Heart left ventricle (tissue), 16 donors: Measurements from ENCODE around the gene PDZD7. TPM values are rescaled to one million over a fixed set of nuclear protein-coding genes. Genes with fewer than 3 reads are reported as not detected.
A peak's percentile ranks its signal among the peaks of the same experiment; 100 is the strongest.

Experiments used
- ATAC-seq, 4 donors: fragments of 200-7000 bp; cut with Tn5 transposase; one replicate each; pipeline ENCODE4 v1.9.1; 2020 to 2022; ENCODE audit warnings: moderate library complexity in 4 of 4, mild to moderate bottlenecking in 3 of 4, moderate number of reproducible peaks in 1 of 4
- DNase-seq, 5 donors: peaks; one replicate each; pipeline ENCODE4 v3.0.0-alpha.2; 2020
- H3K27ac ChIP-seq, 12 donors: fragments of 200-600 bp; sonication (generic) in 4 of 12; one replicate each; pipeline versions ENCODE4 v1.5.0 to v1.8.0; 2016 to 2022; ENCODE audit warnings: mild to moderate bottlenecking in 2 of 12
- H3K27me3 ChIP-seq, 9 donors: fragments of 200-600 bp; sonication (generic) in 2 of 9; one replicate each; pipeline versions ENCODE4 v1.5.1 to v1.8.0; 2016 to 2022; ENCODE audit warnings: mild to moderate bottlenecking in 3 of 9
- H3K36me3 ChIP-seq, 9 donors: fragments of 200-600 bp; sonication (generic) in 2 of 9; one replicate each; pipeline versions ENCODE4 v1.5.0 to v1.8.0; 2018 to 2022; ENCODE audit warnings: mild to moderate bottlenecking in 2 of 9
- H3K4me1 ChIP-seq, 12 donors: fragments of 200-600 bp; sonication (generic) in 4 of 12; one replicate each; pipeline versions ENCODE4 v1.5.0 to v1.8.0; 2016 to 2022; ENCODE audit warnings: mild to moderate bottlenecking in 3 of 12
- H3K4me3 ChIP-seq, 12 donors: fragments of 200-600 bp; sonication (generic) in 4 of 12; one replicate each; pipeline versions ENCODE4 v1.5.0 to v1.8.0; 2017 to 2022; ENCODE audit warnings: mild to moderate bottlenecking in 9 of 12, moderate library complexity in 4 of 12
- H3K9me3 ChIP-seq, 12 donors: fragments of 200-600 bp; sonication (generic) in 4 of 12; one replicate each; pipeline versions ENCODE4 v1.5.0 to v1.8.0; 2016 to 2022; ENCODE audit warnings: mild to moderate bottlenecking in 1 of 12
- CTCF ChIP-seq, 12 donors: fragments of 200-600 bp; sonication (generic) in 4 of 12; IDR thresholded peaks; one replicate each; pipeline versions ENCODE4 v1.5.0 to v1.8.0; 2018 to 2022; ENCODE audit warnings: antibody characterized with exemption in 12 of 12, mild to moderate bottlenecking in 5 of 12
- POLR2A ChIP-seq, 2 donors: fragments of 450-650 bp; IDR thresholded peaks; one replicate each; pipeline ENCODE4 v1.6.1; 2017; ENCODE audit warnings: antibody characterized with exemption in 2 of 2, mild to moderate bottlenecking in 2 of 2, moderate library complexity in 2 of 2
- WGBS, 4 donors: extraction: QIAGEN DNeasy Blood & Tissue Kit in 2 of 4; methylation state at CpG; one replicate each; pipeline versions ENCODE4 v1.1.5 to v1.1.7; 2013 to 2018; 5-methylcytosine and 5-hydroxymethylcytosine counted together
- intact Hi-C, 10 donors: fragments of 100-400 bp; cut with DNase I; formaldehyde crosslinking; loops; one replicate each; pipeline versions ENCODE4 v1.11.1 to v1.14.2; 2022
- polyA plus RNA-seq, 2 donors: library from polyadenylated mRNA; stranded (reverse); fragments of 200-250 nt; gene quantifications; one replicate each; pipeline ENCODE4 v1.2.3, GENCODE V29; 2013
- total RNA-seq, 9 donors: library from RNA; depleted of rRNA in 2 of 9; stranded (reverse); fragments of >200 nt in 2 of 9; fragmentation: NEBNext Ultra II Directional in 3 of 9; extraction: Animal tissue kit (Norgen Biotek cat#: 25700) in 3 of 9; gene quantifications; one replicate each; pipeline versions ENCODE4 v1.1.0 to v1.2.4, GENCODE V29; 2016 to 2023
- donor health status: ischemic (EF 13 %, LVEDD 7.1; RV severe dilation, severe dysfunction).
- donor health status: healthy with polysubstance abuse.
- donor health status: DM: no; HTN: yes; CAD: no.
- donor health status: DM: no; HTN: no; CAD: no.
- donor health status: ischemic (EF 25% LVEDD 6.9; RV normal size, moderate dysfunction).
- donor health status: ischemic (EF 25% LVEDD 5.7; RV mildly dilated, moderate dysfunction).
- donor health status: healthy.
- donor health status: DM: yes; HTN: yes; CAD: no.
- donor health status: ischemic (EF 35%, LVEDD 5.7; RV mildly dilated, moderate dysfunction).
- donor health status: nonischemic (EF 11% LVEDD 7.7; RV severe dilation, severe dysfunction).
- donor health status: DM: yes; HTN: yes; CAD: no.
- donor health status: PGD.
- donor health status: ischemic (EF 29% LVEDD 5.4; RV normal size, mild dysfunction).
- donor health status: nonischemic (EF 23%, LVEDD 6.1; RV moderate dilation, normal function).

Gene PDZD7
- total and polyA plus RNA-seq, 11 donors, result 0.09 to 0.97 (median 0.30) TPM; not detected in 1

GRCh38 chr10:101007099-101007711 is 23.7 kb downstream of the PDZD7 start:
- Histone ChIP-seq H3K9me3 (no peaks in the 10 kb centered on the region), H3K36me3 (peaks cover 6 to 52% (median 50%) of the 10 kb centered on the region in 9 donors), H3K27ac (peak overlapping the region; percentile 11 to 100 (median 58)), H3K4me3 (no peak overlapping the region), H3K4me1 (peaks cover 1 to 68% (median 46%) of the 10 kb centered on the region in 12 donors), H3K27me3 (no peaks in the 10 kb centered on the region)
- TF ChIP-seq CTCF (IDR thresholded peaks at IDR 0.05) (no peak), POLR2A (IDR thresholded peaks at IDR 0.05) (no peak)
- intact Hi-C loops, result no loop called here
- DNase-seq (peak in 3 of 5 donors; percentile 51 to 67 (median 59)), ATAC-seq (peak in 3 of 4 donors; percentile 5 to 57 (median 33))
- 50 to 57% (median 55%) methylated on average over 8 to 11 of the region's 11 CpGs for WGBS, 4 donors

GRCh38 chr10:101006593-101007098 is 24.3 kb downstream of the PDZD7 start:
- intact Hi-C loops, result no loop called here
- H3K9me3 ChIP-seq, result no peaks in the 10 kb centered on the region
- peaks cover 7 to 70% (median 48%) of the 10 kb centered on the region in 12 donors for H3K4me1 ChIP-seq
- H3K27me3 ChIP-seq, result no peaks in the 10 kb centered on the region
- WGBS, 4 donors, result 68 to 79% (median 77%) methylated on average over 23 to 33 of the region's 33 CpGs
- H3K36me3 ChIP-seq, result peaks cover 6 to 52% (median 50%) of the 10 kb centered on the region in 9 donors
- DNase-seq (peak in 2 of 5 donors; percentile 55 to 63), ATAC-seq (peak in 1 of 4 donors; percentile 36)
- peak overlapping the region; percentile 11 to 100 (median 58) for H3K27ac ChIP-seq
- H3K4me3 ChIP-seq, result no peak overlapping the region
- TF ChIP-seq CTCF (IDR thresholded peaks at IDR 0.05), result no peak

DNA sequence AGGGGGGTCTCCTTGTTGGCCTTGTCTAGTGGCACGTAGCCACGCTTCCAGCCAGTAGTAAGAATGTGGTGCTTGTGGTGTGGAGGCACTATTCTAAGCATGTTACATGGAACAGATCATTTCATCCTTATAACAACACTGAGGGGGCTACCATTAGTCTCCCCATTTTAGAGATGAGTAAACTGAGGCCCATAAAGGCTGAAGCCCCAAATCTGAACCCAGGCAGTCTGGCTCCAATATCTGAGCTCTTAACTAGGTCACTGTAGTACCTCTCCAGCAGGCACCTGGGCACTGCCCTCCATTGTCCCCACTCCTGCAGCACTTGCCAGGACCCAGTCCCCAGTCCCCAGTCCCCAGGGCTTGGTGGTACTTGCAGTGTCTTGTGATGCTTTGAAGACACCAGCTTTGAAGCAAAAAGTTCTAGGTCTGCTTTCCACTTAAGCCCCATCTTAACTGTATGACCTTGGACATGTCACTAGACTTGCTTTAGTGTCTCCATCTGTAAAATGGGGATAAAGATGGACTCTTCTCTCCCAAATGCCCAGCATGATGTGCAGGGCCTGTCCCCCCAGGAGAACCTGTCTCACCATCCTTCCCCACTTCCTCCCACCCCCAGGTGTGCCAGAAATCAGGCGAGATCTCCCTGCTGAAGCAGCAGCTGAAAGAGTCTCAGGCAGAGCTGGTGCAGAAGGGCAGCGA is 24.9 kb downstream of the PDZD7 start:
- H3K9me3 ChIP-seq, result no peaks in the 10 kb centered on the region
- no peaks in the 10 kb centered on the region for H3K27me3 ChIP-seq
- DNase-seq (no peak), ATAC-seq (no peak)
- H3K36me3 ChIP-seq, result peaks cover 6 to 52% (median 50%) of the 10 kb centered on the region in 9 donors
- TF ChIP-seq CTCF (IDR thresholded peaks at IDR 0.05), result no peak
- no peak for TF ChIP-seq POLR2A (IDR thresholded peaks at IDR 0.05)
- no peak overlapping the region for H3K4me3 ChIP-seq
- peak overlapping the region in 9 of 12 donors; percentile 11 to 100 (median 62) for H3K27ac ChIP-seq
- H3K4me1 ChIP-seq, result peaks cover 8 to 74% (median 51%) of the 10 kb centered on the region in 12 donors
- 88 to 97% (median 92%) methylated on average over 4 of the region's 4 CpGs for whole genome bisulfite sequencing, 4 donors
- intact Hi-C loops, result no loop called here

DNA sequence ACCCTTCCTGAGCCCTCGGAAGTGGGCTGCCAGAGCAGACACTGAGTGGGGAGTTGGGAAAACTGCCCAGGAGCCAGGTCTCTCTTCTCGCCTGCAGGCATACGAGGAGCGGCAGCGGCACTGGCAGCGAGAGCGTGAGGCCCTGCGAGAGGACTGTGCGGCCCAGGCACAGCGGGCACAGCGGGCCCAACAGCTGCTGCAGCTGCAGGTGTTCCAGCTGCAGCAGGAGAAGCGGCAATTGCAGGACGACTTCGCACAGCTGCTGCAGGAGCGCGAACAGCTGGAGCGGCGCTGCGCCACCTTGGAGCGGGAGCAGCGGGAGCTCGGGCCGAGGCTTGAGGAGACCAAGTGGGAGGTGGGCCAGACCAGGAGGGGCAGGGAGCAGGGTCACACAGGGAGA is 25.6 kb downstream of the PDZD7 start:
- DNase-seq (peak in 1 of 5 donors; percentile 68), ATAC-seq (no peak)
- Histone ChIP-seq H3K36me3 (peaks cover 6 to 52% (median 50%) of the 10 kb centered on the region in 9 donors), H3K4me3 (no peak overlapping the region), H3K27ac (peak overlapping the region in 10 of 12 donors; percentile 11 to 100 (median 63)), H3K4me1 (peaks cover 8 to 81% (median 56%) of the 10 kb centered on the region in 12 donors), H3K9me3 (no peaks in the 10 kb centered on the region), H3K27me3 (no peaks in the 10 kb centered on the region)
- TF ChIP-seq CTCF (IDR thresholded peaks at IDR 0.05) (no peak), POLR2A (IDR thresholded peaks at IDR 0.05) (no peak)
- 69 to 90% (median 77%) methylated on average over 19 to 23 of the region's 23 CpGs for WGBS, 4 donors
- intact Hi-C loops, result no loop called here
